Measurements from ENCODE around the gene EDA. TPM values are rescaled to one million over a fixed set of nuclear protein-coding genes. Genes with fewer than 3 reads are reported as not detected.

EDA gene
- total RNA-seq, 3 donors from 2014 or later (not counting 1 experiment from before 2014, with no cell fraction given) = 0.50 to 0.65 TPM; not detected in 1

DNA sequence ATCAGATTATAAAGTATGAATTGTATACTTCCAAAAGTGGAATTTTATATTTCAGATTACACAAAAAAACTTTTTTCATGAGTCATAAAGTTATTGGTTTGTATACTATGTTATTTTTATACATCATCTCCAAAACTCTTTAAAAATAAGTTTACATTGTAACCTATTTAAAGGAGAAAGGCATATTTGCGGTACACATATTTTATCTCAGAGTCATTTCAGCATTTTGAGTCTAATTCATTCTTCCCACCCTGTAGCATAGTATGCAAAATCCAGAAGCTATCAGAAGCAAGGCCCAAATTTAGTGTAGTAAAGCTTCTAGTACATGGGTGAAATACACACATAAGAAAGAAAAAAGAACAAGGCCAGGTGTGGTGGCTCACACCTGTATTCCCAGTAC, 353.5 kb downstream of the EDA start:
- intact Hi-C loops (cut with micrococcal nuclease) = no loop called here
- no peaks in the 10 kb centered on the region for H3K36me3 ChIP-seq (ENCODE audit: control insufficient read depth, insufficient read depth, low read length)
- H3K4me3 Mint-ChIP-seq = no peak overlapping the region
- H3K4me1 ChIP-seq (ENCODE audit: control insufficient read depth, insufficient read depth, low read length) = no peaks in the 10 kb centered on the region
- H3K9me3 Mint-ChIP-seq = no peaks in the 10 kb centered on the region
- no peak overlapping the region for H3K27ac Mint-ChIP-seq
- H3K36me3 Mint-ChIP-seq = no peaks in the 10 kb centered on the region
- H3K4me1 Mint-ChIP-seq = no peaks in the 10 kb centered on the region
- no peaks in the 10 kb centered on the region for H3K27me3 ChIP-seq (ENCODE audit: control insufficient read depth, insufficient read depth, low read length)
- H3K27me3 Mint-ChIP-seq (ENCODE audit: low read depth in 2 of 2) = peaks cover 2 to 14% of the 10 kb centered on the region in 2 donors
- no peak for ATAC-seq
- no CpG with 5 or more reads among the region's 1 CpG for WGBS (ENCODE audit: insufficient coverage)
- H3K27ac ChIP-seq (ENCODE audit: low read length) = no peak overlapping the region
- H3K4me3 ChIP-seq (ENCODE audit: low read length) = no peak overlapping the region
- no peak for DNase-seq
- H3K9me3 ChIP-seq (ENCODE audit: control insufficient read depth, insufficient read depth, low read length) = no peaks in the 10 kb centered on the region
- TF ChIP-seq, protein P1, sequence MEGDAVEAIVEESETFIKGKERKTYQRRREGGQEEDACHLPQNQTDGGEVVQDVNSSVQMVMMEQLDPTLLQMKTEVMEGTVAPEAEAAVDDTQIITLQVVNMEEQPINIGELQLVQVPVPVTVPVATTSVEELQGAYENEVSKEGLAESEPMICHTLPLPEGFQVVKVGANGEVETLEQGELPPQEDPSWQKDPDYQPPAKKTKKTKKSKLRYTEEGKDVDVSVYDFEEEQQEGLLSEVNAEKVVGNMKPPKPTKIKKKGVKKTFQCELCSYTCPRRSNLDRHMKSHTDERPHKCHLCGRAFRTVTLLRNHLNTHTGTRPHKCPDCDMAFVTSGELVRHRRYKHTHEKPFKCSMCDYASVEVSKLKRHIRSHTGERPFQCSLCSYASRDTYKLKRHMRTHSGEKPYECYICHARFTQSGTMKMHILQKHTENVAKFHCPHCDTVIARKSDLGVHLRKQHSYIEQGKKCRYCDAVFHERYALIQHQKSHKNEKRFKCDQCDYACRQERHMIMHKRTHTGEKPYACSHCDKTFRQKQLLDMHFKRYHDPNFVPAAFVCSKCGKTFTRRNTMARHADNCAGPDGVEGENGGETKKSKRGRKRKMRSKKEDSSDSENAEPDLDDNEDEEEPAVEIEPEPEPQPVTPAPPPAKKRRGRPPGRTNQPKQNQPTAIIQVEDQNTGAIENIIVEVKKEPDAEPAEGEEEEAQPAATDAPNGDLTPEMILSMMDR (IDR thresholded peaks at IDR 0.05) = no peak

DNA sequence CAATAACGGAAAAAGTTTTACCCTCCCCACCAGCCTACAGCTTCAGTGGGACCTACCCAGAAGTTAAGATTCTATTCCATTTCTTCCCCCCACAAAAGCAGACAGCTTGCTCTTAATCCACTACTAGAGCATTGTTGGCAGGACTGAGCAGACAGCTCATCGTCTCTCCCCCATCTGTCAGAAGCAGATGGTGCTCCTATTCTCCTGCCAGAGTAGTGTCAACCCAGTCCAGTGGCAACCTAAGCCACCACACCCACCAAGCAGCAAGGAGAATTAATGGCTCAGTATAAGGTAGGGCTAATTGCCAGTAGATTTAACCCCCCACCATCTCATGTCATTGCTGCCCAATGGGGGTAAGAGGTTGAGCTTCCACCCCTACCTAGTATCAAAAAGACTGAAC, 371.8 kb downstream of the EDA start:
- Mint-ChIP-seq H3K27ac (no peak overlapping the region), H3K27me3 (ENCODE audit: low read depth in 2 of 2) (no peaks in the 10 kb centered on the region), H3K4me3 (no peak overlapping the region), H3K9me3 (no peaks in the 10 kb centered on the region), H3K4me1 (no peaks in the 10 kb centered on the region), H3K36me3 (no peaks in the 10 kb centered on the region)
- DNase-seq (no peak), ATAC-seq (no peak)
- TF ChIP-seq, protein P1 (IDR thresholded peaks at IDR 0.05) = no peak
- no peaks in the 10 kb centered on the region for H3K27me3 ChIP-seq (ENCODE audit: control insufficient read depth, insufficient read depth, low read length)
- H3K4me3 ChIP-seq (ENCODE audit: low read length) = no peak overlapping the region
- no peaks in the 10 kb centered on the region for H3K9me3 ChIP-seq (ENCODE audit: control insufficient read depth, insufficient read depth, low read length)
- H3K36me3 ChIP-seq (ENCODE audit: control insufficient read depth, insufficient read depth, low read length) = no peaks in the 10 kb centered on the region
- WGBS (ENCODE audit: insufficient coverage) = 84% methylated on average over 2 of the region's 2 CpGs
- H3K27ac ChIP-seq (ENCODE audit: low read length) = no peak overlapping the region
- H3K4me1 ChIP-seq (ENCODE audit: control insufficient read depth, insufficient read depth, low read length) = no peaks in the 10 kb centered on the region
- intact Hi-C loops (cut with micrococcal nuclease) = no loop called here

DNA sequence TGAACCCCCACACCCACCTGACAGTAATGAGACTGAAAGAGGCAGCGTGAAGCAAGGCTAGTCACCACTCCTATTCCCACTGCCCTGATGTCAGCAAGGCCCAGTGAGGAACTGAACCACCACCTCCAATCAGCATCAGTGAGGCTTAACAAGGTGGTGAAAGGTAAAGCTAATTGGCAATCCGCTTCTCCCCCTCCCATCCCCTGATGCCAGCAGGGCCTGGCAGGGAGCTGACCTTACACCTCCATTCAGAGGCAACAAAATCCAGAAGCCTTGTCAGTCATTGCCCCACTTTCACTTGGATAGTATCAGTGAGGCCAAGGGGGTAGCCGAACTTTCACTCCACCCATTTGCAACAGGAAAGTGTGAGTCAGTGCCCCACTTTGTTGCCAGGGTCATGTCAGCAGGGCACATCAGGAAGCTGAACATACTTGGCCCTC, 373.1 kb downstream of the EDA start:
- Histone ChIP-seq H3K4me3 (ENCODE audit: low read length) (no peak overlapping the region), H3K4me1 (ENCODE audit: control insufficient read depth, insufficient read depth, low read length) (no peaks in the 10 kb centered on the region), H3K9me3 (ENCODE audit: control insufficient read depth, insufficient read depth, low read length) (no peaks in the 10 kb centered on the region), H3K27me3 (ENCODE audit: control insufficient read depth, insufficient read depth, low read length) (no peaks in the 10 kb centered on the region), H3K27ac (ENCODE audit: low read length) (no peak overlapping the region), H3K36me3 (ENCODE audit: control insufficient read depth, insufficient read depth, low read length) (no peaks in the 10 kb centered on the region)
- DNase-seq (peak in 1 of 2 donors; percentile 6), ATAC-seq (no peak)
- no peaks in the 10 kb centered on the region for H3K4me1 Mint-ChIP-seq
- H3K36me3 Mint-ChIP-seq = no peaks in the 10 kb centered on the region
- 100% methylated on average over 1 of the region's 3 CpGs for WGBS (ENCODE audit: insufficient coverage)
- H3K4me3 Mint-ChIP-seq = no peak overlapping the region
- no peaks in the 10 kb centered on the region for H3K9me3 Mint-ChIP-seq
- no peaks in the 10 kb centered on the region for H3K27me3 Mint-ChIP-seq (ENCODE audit: low read depth in 2 of 2)
- H3K27ac Mint-ChIP-seq = no peak overlapping the region
- intact Hi-C loops (cut with micrococcal nuclease) = no loop called here
- TF ChIP-seq, protein P1 (IDR thresholded peaks at IDR 0.05) = no peak

DNA sequence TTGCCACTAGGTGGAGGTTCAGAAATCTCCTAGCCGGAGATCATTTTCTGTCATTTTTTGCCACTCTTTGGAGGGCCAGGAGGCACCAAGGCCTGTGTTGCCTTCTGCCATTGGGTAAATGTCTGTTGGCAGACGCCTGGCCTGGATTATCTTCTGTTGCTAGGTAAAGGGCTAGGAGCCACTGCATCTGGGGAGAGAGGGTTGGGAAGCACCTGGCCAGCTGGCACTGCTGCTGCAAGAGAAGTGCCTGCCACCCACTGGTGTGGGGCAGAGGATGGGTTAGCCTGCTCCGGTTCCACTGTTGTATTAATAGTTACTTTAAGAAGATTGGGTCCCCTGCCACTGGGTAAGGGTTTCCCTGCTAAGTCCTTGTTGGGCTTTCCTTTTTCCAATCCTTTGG, 375.8 kb downstream of the EDA start:
- H3K4me3 ChIP-seq (ENCODE audit: low read length) = no peak overlapping the region
- Mint-ChIP-seq H3K4me1 (no peaks in the 10 kb centered on the region), H3K36me3 (no peaks in the 10 kb centered on the region), H3K27ac (no peak overlapping the region), H3K27me3 (ENCODE audit: low read depth in 2 of 2) (peaks cover 0 to 2% of the 10 kb centered on the region in 2 donors), H3K9me3 (no peaks in the 10 kb centered on the region), H3K4me3 (no peak overlapping the region)
- H3K4me1 ChIP-seq (ENCODE audit: control insufficient read depth, insufficient read depth, low read length) = no peaks in the 10 kb centered on the region
- no peak for DNase-seq
- H3K36me3 ChIP-seq (ENCODE audit: control insufficient read depth, insufficient read depth, low read length) = no peaks in the 10 kb centered on the region
- 92% methylated on average over 3 of the region's 3 CpGs for WGBS (ENCODE audit: insufficient coverage)
- H3K9me3 ChIP-seq (ENCODE audit: control insufficient read depth, insufficient read depth, low read length) = no peaks in the 10 kb centered on the region
- H3K27me3 ChIP-seq (ENCODE audit: control insufficient read depth, insufficient read depth, low read length) = no peaks in the 10 kb centered on the region
- no peak overlapping the region for H3K27ac ChIP-seq (ENCODE audit: low read length)
- ATAC-seq = no peak
- intact Hi-C loops (cut with micrococcal nuclease) = no loop called here
- TF ChIP-seq, protein P1 (IDR thresholded peaks at IDR 0.05) = no peak
